ENCODE measurements around the gene EPO.

DNA sequence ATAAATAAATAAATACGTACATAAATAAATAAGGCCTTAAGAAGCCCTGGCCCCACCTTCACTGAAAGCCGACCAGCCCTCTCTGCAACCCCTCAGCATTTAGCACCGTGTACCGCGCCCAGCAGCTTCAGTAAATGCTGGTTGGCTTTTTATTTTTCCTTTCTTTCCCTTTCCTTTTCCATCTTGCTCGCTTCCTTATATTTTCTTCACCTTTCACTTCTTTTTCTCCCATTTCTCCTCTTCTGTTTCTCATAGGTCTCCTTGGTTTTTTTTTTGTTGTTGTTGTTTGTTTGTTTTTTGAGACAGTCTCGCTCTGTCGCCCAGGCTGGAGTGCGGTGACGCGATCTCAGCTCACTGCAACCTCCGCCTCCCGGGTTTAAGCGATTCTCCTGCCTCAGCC lies 24.3 kb downstream of the EPO start:
- TF ChIP-seq, protein P1, sequence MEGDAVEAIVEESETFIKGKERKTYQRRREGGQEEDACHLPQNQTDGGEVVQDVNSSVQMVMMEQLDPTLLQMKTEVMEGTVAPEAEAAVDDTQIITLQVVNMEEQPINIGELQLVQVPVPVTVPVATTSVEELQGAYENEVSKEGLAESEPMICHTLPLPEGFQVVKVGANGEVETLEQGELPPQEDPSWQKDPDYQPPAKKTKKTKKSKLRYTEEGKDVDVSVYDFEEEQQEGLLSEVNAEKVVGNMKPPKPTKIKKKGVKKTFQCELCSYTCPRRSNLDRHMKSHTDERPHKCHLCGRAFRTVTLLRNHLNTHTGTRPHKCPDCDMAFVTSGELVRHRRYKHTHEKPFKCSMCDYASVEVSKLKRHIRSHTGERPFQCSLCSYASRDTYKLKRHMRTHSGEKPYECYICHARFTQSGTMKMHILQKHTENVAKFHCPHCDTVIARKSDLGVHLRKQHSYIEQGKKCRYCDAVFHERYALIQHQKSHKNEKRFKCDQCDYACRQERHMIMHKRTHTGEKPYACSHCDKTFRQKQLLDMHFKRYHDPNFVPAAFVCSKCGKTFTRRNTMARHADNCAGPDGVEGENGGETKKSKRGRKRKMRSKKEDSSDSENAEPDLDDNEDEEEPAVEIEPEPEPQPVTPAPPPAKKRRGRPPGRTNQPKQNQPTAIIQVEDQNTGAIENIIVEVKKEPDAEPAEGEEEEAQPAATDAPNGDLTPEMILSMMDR (conservative IDR thresholded peaks at IDR 0.05), result no peak
- no peak for TF ChIP-seq ZFX (IDR thresholded peaks at IDR 0.05)
